ENCODE measurements around the gene RPS21. TPM values are rescaled to one million over a fixed set of nuclear protein-coding genes. Genes with fewer than 3 reads are reported as not detected.

RPS21 gene
- total RNA-seq, 1 experiment from 2014 or later, result 4,496 TPM

DNA sequence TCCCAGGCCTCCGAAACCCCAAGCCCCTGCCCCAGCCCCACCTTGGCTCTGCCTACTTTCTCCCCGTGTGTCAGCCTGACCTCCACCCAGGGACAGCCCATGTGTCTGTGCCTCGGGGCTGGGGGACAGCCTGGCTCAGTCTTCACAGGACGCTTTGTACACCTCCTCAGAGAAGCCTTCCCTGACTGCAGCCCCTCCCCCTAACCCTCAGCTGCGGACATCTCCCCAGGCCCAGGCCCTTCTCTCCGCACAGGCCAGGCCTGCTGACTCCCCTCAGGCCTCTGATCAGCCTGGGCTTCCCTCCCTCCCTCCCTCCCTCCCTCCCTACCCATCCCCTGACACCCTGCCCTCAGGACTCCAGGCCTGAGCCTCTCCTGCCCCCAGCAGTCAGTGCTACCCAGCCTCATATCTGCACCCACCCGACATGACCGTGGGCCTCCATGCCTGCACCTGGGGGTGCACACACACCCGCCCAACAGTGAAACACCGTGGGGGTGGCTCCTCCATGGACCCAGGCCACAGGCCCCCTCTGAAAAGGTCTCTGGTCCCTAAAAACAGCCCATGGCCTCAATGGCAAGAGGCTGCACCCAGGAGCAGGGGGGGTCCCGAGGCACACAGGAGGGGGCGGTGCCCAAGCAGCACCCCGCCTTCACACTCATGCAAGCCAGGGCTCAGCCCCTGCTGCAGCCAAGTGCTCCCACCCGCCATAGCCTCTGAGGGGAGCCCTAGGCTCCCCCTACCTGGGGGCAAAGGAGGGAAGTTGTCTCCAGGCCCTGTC, 32.7 kb upstream of the RPS21 start:
- Histone ChIP-seq H3K36me3 (ENCODE audit: control insufficient read depth, insufficient read depth, low read length) (peaks cover 29% of the 10 kb centered on the region), H3K27me3 (replicated peaks; ENCODE audit: control insufficient read depth, insufficient read depth, low read length) (no peaks in the 10 kb centered on the region), H3K4me3 (ENCODE audit: low read depth, low read length) (no peak overlapping the region), H3K9me3 (no peaks in the 10 kb centered on the region), H3K4me1 (peaks cover 76% of the 10 kb centered on the region)
- H3K36me3 Mint-ChIP-seq (ENCODE audit: insufficient read depth, unreplicated experiment), result peaks cover 100% of the 10 kb centered on the region
- BruUV-seq (replicated peaks), result no TSS peak
- intact Hi-C loops (cut with micrococcal nuclease; ENCODE audit: unreplicated experiment), result no loop called here
- TF ChIP-seq, protein P1, sequence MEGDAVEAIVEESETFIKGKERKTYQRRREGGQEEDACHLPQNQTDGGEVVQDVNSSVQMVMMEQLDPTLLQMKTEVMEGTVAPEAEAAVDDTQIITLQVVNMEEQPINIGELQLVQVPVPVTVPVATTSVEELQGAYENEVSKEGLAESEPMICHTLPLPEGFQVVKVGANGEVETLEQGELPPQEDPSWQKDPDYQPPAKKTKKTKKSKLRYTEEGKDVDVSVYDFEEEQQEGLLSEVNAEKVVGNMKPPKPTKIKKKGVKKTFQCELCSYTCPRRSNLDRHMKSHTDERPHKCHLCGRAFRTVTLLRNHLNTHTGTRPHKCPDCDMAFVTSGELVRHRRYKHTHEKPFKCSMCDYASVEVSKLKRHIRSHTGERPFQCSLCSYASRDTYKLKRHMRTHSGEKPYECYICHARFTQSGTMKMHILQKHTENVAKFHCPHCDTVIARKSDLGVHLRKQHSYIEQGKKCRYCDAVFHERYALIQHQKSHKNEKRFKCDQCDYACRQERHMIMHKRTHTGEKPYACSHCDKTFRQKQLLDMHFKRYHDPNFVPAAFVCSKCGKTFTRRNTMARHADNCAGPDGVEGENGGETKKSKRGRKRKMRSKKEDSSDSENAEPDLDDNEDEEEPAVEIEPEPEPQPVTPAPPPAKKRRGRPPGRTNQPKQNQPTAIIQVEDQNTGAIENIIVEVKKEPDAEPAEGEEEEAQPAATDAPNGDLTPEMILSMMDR (IDR thresholded peaks at IDR 0.05; ENCODE audit: insufficient read depth in 1 of 2, low read depth in 1 of 2, low read length in 1 of 2, severe bottlenecking in 1 of 2, unreplicated experiment in 1 of 2), result no peak
- ChIA-PET POLR2A (no interaction called here), CTCF (interaction anchor here (0.6 kb wide), 1 partner anchor 15 kb away, joined by 3 read pairs; no protein-coding TSS in a partner anchor)
- H3K4me1 Mint-ChIP-seq (ENCODE audit: low read depth, unreplicated experiment), result peaks cover 13% of the 10 kb centered on the region
- no peak for DNase-seq
- H3K27ac Mint-ChIP-seq (ENCODE audit: unreplicated experiment), result peak overlapping the region; percentile 80
- no peak overlapping the region for H3K4me3 Mint-ChIP-seq (ENCODE audit: unreplicated experiment)
- H3K27me3 Mint-ChIP-seq (ENCODE audit: insufficient read depth, unreplicated experiment), result no peaks in the 10 kb centered on the region
- peaks cover 6% of the 10 kb centered on the region for H3K9me3 Mint-ChIP-seq (ENCODE audit: unreplicated experiment)

- Histone ChIP-seq H3K4me3 (ENCODE audit: low read depth, low read length) (no peak overlapping the region), H3K9me3 (no peaks in the 10 kb centered on the region), H3K27me3 (replicated peaks; ENCODE audit: control insufficient read depth, insufficient read depth, low read length) (no peaks in the 10 kb centered on the region), H3K4me1 (peaks cover 82% of the 10 kb centered on the region), H3K36me3 (ENCODE audit: control insufficient read depth, insufficient read depth, low read length) (peaks cover 29% of the 10 kb centered on the region)
- Mint-ChIP-seq H3K27ac (ENCODE audit: unreplicated experiment) (peak overlapping the region; percentile 80), H3K9me3 (ENCODE audit: unreplicated experiment) (no peaks in the 10 kb centered on the region), H3K4me1 (ENCODE audit: low read depth, unreplicated experiment) (peaks cover 13% of the 10 kb centered on the region), H3K27me3 (ENCODE audit: insufficient read depth, unreplicated experiment) (no peaks in the 10 kb centered on the region), H3K36me3 (ENCODE audit: insufficient read depth, unreplicated experiment) (peaks cover 100% of the 10 kb centered on the region), H3K4me3 (ENCODE audit: unreplicated experiment) (no peak overlapping the region)
- no peak for DNase-seq
- POLR2A ChIA-PET, result no interaction called here
- no TSS peak for BruUV-seq (replicated peaks)
- TF ChIP-seq, protein P1 (IDR thresholded peaks at IDR 0.05; ENCODE audit: insufficient read depth in 1 of 2, low read depth in 1 of 2, low read length in 1 of 2, severe bottlenecking in 1 of 2, unreplicated experiment in 1 of 2), result no peak
- CTCF ChIA-PET, result interaction anchor here (3.3 kb wide), 1 partner anchor 28 kb away, joined by 11 read pairs; no protein-coding TSS in a partner anchor
- intact Hi-C loops (cut with micrococcal nuclease; ENCODE audit: unreplicated experiment), result no loop called here
Observed at GRCh38 chr20:62354811-62355341, 32.0 kb upstream of the RPS21 start.

GRCh38 chr20:62355516-62355877, 31.4 kb upstream of the RPS21 start:
- Histone ChIP-seq H3K27me3 (replicated peaks; ENCODE audit: control insufficient read depth, insufficient read depth, low read length) (no peaks in the 10 kb centered on the region), H3K4me3 (ENCODE audit: low read depth, low read length) (no peak overlapping the region), H3K4me1 (peaks cover 77% of the 10 kb centered on the region), H3K9me3 (no peaks in the 10 kb centered on the region), H3K36me3 (ENCODE audit: control insufficient read depth, insufficient read depth, low read length) (peaks cover 29% of the 10 kb centered on the region)
- CTCF ChIA-PET, result interaction anchor here (0.6 to 3.3 kb wide), 2 partner anchors 10 to 27 kb away, joined by 3 to 11 read pairs; no protein-coding TSS in a partner anchor
- Mint-ChIP-seq H3K4me1 (ENCODE audit: low read depth, unreplicated experiment) (peaks cover 12% of the 10 kb centered on the region), H3K9me3 (ENCODE audit: unreplicated experiment) (no peaks in the 10 kb centered on the region), H3K27me3 (ENCODE audit: insufficient read depth, unreplicated experiment) (no peaks in the 10 kb centered on the region), H3K36me3 (ENCODE audit: insufficient read depth, unreplicated experiment) (peaks cover 99% of the 10 kb centered on the region), H3K27ac (ENCODE audit: unreplicated experiment) (peak overlapping the region; percentile 80), H3K4me3 (ENCODE audit: unreplicated experiment) (peak overlapping the region; percentile 38)
- DNase-seq, result no peak
- intact Hi-C loops (cut with micrococcal nuclease; ENCODE audit: unreplicated experiment), result no loop called here
- TF ChIP-seq, protein P1 (IDR thresholded peaks at IDR 0.05; ENCODE audit: insufficient read depth in 1 of 2, low read depth in 1 of 2, low read length in 1 of 2, severe bottlenecking in 1 of 2, unreplicated experiment in 1 of 2), result no peak
- POLR2A ChIA-PET, result interaction anchor here (0.8 kb wide), 1 partner anchor 32 kb away, joined by 3 read pairs; no protein-coding TSS in a partner anchor
- BruUV-seq (replicated peaks), result no TSS peak

Measured in Caco-2 (cell line).